ENCODE data around the gene GYS1.
"Not testable (repeated sequence)": the region's sequence is repeated elsewhere in the genome, so short reads cannot be mapped to it uniquely, and the experiment has no call there.

GYS1 gene

DNA sequence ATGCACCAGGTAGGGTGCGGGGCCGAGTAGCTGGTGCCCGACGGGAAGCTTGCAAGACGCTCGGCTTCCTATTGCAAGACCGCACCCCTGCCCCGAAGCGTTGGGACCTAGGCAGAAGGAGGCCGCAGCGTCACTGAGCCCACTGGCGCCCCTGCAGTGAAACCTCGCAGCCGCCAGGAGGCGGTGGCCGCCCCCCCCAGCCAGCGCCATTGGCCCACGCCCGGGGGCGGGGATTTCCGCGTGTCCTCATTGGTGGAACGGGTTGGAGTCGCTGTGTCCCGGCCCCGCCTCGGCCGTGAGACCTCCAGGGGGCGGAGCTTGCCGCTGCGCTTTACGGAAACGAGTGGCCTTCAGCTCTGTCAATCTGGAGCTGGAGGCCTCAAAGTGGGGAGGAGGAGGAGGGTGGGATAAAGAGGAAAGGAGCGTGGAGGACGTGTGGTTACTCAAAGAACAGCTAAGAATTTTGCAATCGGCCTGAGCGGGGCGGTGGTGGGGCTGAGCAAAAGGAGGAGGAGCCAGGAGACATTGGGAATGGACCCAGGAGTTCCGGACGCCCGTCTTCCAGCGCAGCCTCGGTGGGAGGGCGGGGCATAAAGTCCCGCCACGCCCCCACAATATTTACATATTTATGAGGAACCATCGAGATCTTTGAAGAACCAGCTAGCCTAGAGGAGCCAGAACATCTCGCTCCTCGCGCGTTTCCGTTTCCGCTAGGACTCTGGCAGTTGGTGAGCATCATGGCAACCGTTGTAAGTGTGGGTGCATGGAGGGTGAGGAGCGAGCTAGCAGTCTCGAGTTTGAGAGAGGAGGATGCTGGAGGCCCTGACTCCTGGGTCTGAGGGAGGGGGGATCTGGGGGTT, at the start of gene GYS1, which contains the start of gene RUVBL2:
GYS1 (minus strand) TSS at position 135 of the 860 bp plus-strand sequence. CDS start 197 bp downstream, outside the sequence.
RUVBL2 (plus strand) TSS at position 713 of the 860 bp plus-strand sequence; CDS start at position 738, 25 bp downstream.
- peak; percentile 99 to 100 for DNase-seq

DNA sequence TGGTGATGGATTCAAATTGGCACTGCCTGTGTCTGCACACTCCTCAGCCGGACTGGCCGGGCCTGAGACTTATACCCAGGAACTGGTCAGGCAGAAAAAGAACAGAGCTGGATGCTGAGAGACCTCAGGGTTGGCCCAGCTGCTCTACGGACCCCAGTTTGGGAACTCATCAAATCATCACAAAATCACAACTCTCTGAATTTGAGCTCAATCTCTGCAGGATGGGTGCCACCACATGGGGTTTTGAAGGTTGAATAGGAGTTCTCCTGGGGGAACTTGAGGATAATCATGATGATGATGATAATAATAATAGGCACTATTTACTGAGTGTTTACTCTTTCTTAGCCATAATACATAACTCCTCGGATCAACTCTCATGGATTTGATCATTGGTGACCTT, 49.6 kb upstream of the GYS1 start:
- not testable (repeated sequence) for DNase-seq

DNA sequence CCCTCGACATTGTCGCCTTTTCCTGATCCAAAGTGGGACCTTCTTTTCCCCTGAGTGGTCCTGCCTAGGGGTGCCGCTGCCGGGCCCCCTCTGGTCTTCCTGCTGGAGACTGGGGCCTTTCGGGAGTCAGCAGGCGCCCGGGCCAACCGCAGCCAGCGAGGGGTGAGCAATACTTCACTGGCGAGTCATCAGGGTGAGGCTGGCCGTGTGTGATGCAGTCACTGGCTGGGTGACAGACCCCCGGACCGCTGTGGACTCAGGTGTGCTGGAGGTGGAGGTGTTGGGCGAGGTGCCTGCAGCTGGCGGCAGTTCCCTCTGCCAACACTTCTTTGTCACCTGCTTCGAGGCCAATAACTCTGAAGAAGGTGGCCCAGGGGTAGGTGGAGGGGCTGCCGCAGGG, 49.1 kb upstream of the GYS1 start:
- DNase-seq: no peak

DNA sequence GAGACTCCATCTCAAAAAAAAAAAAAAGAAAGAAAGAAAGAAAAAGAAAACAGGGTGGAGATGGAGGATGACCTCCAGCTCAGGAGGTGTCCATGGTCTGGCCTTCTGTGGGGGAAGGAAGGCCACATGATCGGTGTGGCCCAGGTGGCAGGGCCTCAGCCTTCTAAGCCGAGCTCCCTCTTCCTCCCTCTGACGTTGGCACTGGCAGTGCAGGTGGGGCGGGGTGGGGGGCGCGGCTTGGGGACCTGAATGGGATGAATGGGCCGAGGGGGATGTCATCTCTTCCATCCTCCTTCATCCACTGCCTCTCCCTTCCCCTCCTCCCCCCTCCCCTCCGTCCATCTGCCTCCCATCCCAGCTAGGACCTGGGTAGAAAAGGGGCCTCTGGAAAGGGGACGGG, 46.6 kb upstream of the GYS1 start:
- DNase-seq: not testable (repeated sequence)

DNA sequence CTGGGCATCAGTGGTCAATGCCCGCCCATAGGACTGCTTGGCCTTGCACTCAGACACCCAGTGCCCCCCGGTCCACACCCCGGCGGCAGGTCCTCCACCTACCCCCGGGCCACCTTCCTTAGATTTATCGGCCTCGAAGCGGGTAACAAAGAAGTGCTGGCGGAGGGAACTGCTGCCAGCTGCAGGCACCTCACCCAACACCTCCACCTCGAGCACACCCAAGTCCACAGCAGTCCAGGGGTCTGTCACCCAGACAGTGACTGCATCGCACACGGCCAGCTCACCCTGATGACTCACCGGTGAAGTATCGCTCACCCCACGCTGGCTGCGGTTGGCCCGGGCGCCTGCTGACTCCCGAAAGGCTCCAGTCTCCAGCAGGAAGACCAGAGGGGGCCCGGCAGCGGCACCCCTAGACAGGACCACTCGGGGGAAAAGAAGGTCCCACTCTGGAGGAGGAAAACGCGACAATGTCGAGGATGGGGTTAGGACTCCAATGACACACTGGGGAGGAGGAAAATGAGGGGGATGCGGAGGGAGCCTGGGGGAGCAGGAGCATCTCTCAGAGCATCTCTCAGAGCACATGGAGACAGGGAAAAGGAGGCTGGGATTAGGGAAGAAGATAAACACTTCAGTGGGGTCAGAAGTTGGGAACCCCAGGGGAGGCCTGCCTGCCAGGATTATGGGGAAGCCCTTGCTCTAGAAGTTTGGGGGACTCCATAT, 45.6 kb upstream of the GYS1 start:
- DNase-seq: not testable (repeated sequence)

- not testable (repeated sequence) for DNase-seq
These were observed 45.0 kb upstream of the GYS1 start for GRCh38 chr19:49038111-49038510.

- DNase-seq: not testable (repeated sequence)
These were observed 43.7 kb upstream of the GYS1 start, which contains the start of gene CGB1 for GRCh38 chr19:49036815-49037214. CGB1 (minus strand) TSS chr19:49036895; CDS start chr19:49036711, 184 bp downstream.

- not testable (repeated sequence) for DNase-seq
These were observed 38.7 kb upstream of the GYS1 start, which contains the start of gene CGB2 for GRCh38 chr19:49031642-49032301. CGB2 (plus strand) TSS chr19:49031890; CDS start chr19:49032096, 206 bp downstream.

DNA sequence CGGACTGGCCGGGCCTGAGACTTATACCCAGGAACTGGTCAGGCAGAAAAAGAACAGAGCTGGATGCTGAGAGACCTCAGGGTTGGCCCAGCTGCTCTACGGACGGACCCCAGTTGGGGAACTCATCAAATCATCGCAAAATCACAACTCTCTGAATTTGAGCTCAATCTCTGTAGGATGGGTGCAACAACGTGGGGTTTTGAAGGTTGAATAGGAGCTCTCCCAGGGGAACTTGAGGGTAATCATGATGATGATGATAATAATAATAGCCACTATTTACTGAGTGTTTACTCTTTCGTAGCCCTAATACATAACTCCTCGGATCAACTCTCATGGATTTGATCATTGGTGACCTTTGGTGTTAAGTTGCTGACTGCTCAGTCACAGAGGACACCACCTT, 37.2 kb upstream of the GYS1 start:
- DNase-seq: not testable (repeated sequence)

DNA sequence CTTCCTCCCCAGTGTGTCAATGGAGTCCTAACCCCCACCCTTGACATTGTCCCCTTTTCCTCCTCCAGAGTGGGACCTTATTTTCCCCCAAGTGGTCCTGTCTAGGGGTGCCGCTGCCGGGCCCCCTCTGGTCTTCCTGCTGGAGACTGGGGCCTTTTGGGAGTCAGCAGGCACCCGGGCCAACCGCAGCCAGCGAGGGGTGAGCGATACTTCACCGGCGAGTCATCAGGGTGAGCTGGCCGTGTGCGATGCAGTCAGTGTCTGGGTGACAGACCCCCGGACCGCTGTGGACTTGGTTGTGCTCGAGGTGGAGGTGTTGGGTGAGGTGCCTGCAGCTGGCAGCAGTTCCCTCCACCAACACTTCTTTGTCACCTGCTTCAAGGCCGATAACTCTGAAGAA, 36.6 kb upstream of the GYS1 start:
- not testable (repeated sequence) for DNase-seq

- not testable (repeated sequence) for DNase-seq
These were observed 35.6 kb upstream of the GYS1 start for GRCh38 chr19:49028686-49029085.

GRCh38 chr19:49025599-49025998, 32.5 kb upstream of the GYS1 start:
- DNase-seq: not testable (repeated sequence)

DNA sequence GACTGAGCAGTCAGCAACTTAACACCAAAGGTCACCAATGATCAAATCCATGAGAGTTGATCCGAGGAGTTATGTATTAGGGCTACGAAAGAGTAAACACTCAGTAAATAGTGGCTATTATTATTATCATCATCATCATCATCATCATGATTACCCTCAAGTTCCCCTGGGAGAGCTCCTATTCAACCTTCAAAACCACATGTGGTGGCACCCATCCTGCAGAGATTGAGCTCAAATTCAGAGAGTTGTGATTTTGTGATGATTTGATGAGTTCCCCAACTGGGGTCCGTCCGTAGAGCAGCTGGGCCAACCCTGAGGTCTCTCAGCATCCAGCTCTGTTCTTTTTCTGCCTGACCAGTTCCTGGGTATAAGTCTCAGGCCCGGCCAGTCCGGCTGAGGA, 32.0 kb upstream of the GYS1 start:
- not testable (repeated sequence) for DNase-seq

GRCh38 chr19:49024233-49024632, 31.1 kb upstream of the GYS1 start, which contains the start of gene CGB3:
CGB3 (minus strand) TSS chr19:49024333; CDS start chr19:49023971, 362 bp downstream.
- not testable (repeated sequence) for DNase-seq

DNA sequence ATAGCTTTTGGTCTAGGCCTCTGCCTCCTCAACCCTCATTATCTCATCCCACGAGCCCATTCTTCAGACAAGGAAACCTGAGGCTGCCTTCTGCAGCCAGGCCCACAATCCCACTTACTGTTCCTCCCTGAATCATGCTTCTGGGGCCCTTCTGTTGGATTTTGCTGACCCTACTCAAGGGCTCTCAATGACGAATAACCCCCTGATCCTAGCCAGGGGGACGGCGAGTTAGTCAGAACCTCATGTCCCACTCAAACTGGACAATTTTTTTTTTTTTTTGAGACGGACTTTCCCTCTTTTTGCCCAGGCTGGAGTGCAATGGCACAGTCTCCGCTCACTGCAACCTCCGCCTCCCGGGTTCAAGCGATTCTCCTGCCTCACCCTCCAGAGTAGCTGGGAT, 29.0 kb upstream of the GYS1 start:
- DNase-seq: no peak

GRCh38 chr19:49020931-49021895, 28.1 kb upstream of the GYS1 start:
- DNase-seq: no peak

DNA sequence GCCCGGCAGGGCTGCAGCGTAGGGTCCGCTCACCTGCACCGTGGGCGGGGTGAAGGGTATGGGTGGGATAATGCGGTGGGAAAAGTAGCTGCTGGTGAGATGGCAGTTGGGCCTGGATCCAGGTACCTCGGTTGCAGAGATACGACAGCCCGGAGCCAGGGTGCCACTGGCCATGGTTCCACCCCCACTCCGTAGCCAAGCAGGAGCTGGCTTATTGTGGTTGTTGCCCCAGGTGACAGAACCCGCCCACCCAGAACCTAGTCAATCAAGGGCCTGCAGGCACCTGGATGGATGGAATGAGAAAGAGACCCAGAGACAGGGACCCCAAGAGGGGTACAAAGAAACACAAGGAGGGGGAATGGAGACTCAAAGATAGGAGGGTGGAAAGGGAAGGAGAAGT, 27.2 kb upstream of the GYS1 start:
- DNase-seq: no peak

GRCh38 chr19:49019242-49019932, 26.3 kb upstream of the GYS1 start:
- DNase-seq: peak in 1 of 2 donors; percentile 27

DNA sequence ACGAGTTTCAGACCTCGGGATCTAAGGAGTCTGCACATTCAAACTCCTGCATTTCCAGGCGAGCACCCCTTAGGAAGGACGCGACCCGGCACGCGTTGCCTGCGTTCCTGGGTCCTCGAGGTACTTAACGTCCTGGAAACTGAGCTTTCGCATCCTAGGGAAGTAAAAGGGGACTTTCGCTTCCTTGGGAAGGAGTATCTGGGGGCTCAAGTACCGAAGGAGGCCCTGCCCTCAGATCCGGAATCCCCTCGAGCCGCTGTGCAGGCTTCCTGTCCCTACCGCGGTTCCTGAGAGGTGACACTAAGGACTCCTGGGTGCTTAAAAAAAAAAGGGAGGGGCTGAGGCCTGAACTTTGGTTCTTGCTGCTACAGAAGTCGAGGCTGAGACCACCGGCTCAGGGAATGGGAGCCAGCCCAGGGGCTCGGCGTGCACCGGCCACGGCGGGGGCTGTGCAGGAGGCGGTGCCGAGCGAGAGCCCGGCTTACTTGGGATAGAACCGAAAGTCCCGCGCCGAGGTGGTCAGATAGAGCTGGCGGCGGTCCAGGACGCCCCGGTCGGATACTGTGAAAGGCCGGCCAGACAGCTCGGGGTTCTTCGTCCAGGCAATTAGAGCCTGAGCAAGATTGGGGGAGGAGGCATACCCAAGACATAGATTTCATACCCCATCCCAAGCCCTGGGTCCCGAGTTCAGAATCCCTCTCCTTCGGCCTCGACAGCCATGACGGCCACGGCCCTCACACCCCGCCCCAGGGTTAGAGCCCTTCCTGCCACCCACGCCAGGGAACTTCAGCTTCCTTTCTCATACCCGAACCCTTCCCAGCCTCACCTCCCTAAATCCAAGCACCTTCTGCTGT, 25.5 kb upstream of the GYS1 start:
- not testable (repeated sequence) for DNase-seq

Data from bone marrow (tissue), 2 donors.